IPS-NIHi7 (cell line): ENCODE results near the gene PTGDS.
A peak's percentile ranks its signal among the peaks of the same experiment; 100 is the strongest.

Experiments
- DNase-seq: peaks from one replicate; pipeline ENCODE4 v3.0.0; 2012; ENCODE audit warnings: mixed read lengths; ENCODE audit errors: extremely low spot score

Gene PTGDS

DNA sequence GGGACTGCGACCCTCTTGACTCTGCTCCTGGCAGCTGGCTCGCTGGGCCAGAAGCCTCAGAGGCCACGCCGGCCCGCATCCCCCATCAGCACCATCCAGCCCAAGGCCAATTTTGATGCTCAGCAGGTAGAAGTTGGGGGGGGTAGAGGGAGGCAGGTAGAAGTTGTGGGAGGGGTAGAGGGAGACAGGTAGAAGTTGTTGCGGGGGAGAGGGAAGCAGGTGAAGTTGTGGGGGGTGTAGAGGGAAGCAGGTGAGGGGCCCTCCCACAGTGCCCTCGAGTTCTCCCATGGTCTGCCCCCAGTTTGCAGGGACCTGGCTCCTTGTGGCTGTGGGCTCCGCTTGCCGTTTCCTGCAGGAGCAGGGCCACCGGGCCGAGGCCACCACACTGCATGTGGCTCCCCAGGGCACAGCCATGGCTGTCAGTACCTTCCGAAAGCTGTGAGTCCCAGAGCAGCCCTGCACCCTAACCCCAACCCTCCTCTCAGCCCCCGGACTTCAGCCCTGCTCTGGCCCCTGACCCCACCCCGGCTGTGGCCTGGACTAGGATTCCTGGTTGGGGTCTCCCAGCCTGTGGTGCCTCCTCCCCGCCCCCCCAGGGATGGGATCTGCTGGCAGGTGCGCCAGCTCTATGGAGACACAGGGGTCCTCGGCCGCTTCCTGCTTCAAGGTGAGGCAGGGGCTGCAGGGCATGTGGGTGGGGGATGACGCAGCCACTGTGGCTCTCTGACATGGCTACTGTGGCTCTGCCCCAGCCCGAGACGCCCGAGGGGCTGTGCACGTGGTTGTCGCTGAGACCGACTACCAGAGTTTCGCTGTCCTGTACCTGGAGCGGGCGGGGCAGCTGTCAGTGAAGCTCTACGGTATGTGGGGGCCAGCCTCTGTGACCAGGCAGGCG lies 31.7 kb upstream of the PTGDS start:
- DNase-seq, result no peak

DNA sequence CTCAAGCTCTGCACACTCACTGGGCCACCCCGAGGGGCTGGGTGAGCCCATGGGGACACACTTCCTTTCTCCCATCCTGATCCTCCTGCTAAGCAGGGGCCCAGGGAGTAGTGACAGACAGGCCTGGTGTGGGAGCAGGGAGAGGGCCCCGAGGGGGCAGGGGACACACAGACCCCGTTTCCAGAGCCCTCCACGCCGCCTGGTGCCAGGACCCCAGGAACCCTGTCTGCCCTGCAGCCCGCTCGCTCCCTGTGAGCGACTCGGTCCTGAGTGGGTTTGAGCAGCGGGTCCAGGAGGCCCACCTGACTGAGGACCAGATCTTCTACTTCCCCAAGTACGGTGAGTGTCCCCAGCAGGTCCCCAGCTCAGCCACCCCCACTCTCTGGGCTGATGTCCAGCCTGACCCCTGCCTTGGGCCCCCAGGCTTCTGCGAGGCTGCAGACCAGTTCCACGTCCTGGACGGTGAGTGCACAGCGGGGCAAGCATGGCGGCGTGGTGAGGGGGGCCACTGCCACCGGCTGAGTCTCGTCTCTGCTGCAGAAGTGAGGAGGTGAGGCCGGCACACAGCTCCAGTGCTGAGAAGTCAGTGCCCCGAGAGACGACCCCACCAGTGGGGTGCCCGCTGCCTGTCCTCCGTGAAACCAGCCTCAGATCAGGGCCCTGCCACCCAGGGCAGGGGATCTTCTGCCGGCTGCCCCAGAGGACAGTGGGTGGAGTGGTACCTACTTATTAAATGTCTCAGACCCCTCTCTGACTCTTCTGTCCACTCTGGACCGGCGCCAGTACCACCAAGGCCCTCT lies 30.9 kb upstream of the PTGDS start:
- no peak for DNase-seq

DNA sequence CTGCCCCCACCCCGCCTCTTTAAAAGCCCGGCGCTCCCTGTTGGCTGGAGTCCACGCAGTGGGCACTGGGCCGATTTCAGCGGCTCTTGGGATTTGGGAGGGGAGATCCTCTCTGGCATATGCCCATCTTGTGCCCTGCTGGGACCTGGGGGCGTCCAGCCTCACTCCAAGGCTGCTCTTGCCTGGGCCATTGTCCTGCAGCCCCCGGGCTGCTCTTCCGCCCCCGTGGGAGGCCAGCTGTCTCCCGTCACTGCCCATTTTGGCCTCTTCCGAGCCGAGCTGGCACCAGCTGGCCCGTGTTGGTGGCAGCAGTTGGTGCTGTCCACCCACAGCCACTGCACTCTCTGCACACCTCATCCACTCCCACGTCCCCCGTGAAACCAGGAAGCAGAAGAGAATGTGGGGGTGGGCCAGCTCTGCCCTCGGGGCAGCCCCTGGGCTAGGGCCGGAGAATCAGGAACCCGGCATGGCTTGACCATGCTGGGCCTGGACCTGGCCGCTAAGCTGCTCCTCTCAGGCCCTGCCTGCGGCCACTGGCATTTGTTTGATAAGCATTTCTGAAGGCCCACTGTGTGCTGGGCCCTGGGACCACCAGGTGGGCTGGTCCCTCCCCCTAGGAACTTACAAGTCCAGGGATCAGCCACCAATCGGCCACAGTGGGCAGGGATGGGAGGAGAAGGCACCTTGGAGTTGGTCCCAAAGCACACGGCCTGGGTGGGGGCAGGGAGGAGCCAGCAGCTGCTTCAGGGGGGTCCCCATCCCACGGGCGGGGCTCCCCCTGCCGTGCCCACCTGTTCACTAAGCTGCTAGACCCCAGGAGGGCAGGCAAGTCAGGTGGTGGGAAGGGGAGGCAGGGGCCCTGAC lies 30.0 kb upstream of the PTGDS start:
- DNase-seq, result no peak

DNA sequence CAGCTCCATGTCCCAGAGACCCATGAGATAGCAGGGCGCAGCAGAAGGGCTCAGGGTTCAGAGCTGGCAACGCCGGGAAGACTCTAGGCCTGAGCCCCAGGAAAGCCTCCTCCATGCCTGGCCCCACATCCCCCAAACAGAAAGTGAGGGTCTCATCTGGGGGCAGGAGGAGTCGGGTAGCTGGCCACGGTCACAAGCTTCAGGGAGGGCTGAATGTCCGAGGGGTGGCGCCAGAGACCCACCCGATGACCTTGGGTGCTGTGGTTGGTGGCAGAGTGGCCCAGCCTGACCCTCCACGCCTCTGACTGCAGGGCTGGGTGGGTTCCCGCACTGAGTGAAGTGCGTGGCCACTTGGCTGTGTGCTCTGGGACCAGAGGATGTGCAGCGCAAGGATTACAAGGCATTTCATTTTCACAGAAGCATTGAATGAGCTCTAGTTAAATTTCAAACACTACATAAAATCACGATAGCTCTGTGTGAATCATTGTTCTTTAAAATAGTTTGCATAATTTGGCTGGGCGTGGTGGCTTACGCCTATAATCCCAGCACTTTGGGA lies 29.3 kb upstream of the PTGDS start:
- peak; percentile 76 for DNase-seq

DNA sequence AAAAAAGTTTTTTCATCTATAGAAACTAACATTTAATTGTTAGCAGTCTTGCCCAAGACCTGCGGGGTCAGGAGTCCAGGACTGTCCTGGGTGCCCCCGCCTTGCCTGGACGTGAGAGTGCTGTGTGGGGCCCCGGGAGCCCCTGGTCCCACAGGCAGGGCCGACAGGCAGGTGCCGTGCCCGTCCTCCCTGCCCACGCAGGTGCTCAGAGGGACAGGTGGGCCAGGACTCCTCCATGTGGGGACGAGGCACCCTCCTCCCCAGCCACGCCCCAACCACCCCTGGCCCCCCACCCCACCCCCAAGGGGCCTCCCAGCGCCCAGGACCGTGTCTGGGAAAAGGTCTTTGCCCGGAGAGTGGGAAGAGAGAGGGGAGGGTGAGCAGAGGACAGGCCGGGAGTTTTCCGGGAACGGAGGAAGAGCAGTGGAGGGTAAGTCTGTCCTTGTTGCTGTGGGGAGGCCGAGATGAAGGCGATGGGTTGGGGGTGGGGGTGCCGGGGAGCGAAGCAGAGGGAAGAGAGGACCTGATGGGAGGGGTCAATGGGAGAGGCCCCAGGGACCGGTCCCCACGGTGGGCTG lies 28.0 kb upstream of the PTGDS start:
- DNase-seq, result no peak

DNA sequence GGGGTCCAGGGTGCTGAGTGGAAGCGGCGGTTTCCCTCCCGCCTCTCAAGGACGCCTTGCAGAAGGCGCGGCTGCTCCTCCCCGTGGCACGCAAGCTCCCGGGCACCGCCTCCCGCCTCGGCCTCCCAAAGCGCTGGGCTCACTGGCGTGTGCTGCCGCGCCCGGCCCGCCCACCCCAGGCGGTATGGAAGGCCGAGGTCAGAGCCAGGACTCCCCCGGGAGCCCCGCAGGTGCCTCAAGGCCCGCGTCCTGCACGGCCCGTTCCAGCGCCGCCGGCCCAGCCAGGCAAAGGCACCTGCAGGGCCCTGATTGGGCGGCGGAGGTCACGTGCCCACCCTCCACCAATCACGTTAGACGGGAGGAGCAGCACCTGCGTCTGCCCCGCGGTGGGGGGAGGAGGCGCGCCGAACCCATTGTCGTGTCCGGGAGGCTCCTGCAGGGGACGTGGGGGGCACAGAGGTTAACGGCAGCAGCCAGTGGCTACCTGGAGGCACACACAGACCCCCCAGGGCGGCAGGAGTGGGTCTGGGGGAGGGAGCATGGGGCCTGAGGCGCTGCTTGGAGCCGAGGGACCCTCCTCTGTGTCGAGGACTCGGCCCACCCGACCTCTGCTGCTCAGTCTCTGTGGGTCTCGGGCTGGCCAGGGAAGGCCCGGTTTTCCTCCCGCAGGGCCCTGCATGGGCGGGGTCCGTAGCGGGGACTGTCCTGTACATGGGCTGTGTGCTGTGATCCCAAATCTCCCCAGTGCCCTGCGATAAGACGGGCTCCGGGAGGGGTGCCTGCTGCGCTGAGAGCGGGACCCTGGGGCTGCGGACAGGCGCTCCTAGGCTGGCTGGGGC lies 27.3 kb upstream of the PTGDS start:
- peak; percentile 100 for DNase-seq

DNA sequence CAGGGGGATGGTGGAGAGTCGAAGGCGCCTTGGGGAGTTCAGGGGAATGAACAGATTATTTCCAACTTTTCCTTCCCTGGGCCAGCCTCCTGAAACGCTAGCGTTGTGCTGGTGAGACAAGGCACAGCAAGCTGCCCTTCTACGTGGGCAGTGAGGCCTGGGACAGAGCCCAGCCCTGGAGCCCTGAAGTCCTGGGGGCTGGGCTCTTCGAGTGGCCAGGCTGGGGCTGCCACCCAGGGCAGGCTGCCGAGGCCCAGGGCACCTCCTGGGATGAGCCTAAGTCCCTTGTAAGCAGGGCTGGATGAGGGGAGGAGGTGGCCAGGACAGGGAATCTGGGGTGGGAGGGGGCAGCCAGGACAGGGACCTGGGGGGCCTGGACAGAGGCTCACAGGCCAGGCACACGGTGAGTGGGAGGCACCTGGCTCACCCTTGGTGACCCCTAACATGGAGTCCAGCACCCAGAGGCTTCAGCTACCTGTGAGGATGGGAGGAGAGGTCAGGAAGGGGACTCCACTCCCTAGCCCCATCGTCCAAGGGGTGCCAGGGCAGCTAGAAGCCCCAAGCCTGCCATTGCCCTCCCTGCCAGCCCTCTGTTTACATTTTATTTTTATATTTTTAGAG lies 26.5 kb upstream of the PTGDS start:
- no peak for DNase-seq

DNA sequence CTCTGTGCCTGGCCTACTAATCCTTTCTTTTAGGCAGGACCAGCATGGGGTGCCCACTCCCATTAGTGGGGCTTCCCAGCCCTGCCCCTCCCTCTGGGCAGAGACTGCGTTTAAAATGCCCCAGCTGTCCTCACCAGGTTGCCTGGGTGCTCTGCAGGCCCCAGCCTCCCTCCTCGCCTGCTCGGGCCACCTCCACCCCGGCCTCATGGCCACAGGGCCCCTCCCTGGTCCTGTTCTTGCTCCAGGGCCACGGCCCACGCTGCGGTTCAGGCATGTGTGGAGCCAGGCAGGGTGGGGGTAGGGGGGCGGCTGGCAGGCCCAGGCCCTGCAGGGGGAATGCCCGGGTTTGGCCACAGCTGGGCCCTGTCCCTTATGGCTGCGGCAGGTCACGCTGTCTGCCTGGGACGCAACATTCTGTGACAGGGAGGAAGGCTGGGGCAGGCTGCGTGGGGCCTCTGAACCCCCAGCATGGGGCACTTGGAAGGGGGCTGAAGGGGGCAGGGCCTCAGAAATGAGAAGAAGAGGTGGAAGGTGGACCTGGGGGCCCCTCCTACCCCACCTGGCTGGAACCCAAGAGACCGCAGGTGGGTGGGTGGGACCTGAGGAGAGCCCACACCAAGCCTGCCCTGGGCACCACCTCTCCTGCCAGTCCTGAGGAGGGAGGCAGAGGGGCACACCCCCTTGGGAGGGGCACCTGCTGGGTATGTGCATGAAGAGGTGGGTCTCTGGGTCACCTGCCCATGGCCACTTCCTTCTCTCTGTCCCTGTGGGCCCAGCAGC lies 25.6 kb upstream of the PTGDS start, which contains the start of gene LCN12:
Gene LCN12, plus strand, starts transcription at position 733 of the 780 bp plus-strand sequence. CDS start 55 bp downstream, outside the sequence.
- DNase-seq, result no peak

DNA sequence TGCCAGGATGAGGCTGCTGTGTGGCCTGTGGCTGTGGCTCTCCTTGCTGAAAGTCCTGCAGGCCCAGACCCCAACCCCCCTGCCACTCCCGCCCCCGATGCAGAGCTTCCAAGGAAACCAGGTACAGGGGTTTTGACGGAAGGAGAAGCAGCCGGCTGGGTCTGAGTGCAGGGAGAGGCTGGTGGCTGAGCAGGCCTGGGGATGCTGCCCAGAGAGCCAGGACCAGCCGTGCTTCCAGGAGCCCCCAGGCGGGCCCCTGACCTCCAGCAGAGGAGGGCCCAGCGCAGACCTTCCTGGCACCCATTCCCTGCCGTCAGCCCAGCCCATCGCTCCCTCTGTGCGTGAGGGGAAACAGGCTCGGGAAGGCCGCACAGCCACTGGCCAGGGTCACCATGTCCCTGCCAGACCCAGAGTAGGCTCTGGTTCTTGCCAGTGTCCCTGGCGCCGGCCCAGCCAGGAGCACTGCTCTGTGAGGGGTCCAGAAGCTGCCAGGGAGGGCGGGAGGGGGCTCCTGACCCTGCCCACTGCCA lies 24.9 kb upstream of the PTGDS start:
- no peak for DNase-seq

DNA sequence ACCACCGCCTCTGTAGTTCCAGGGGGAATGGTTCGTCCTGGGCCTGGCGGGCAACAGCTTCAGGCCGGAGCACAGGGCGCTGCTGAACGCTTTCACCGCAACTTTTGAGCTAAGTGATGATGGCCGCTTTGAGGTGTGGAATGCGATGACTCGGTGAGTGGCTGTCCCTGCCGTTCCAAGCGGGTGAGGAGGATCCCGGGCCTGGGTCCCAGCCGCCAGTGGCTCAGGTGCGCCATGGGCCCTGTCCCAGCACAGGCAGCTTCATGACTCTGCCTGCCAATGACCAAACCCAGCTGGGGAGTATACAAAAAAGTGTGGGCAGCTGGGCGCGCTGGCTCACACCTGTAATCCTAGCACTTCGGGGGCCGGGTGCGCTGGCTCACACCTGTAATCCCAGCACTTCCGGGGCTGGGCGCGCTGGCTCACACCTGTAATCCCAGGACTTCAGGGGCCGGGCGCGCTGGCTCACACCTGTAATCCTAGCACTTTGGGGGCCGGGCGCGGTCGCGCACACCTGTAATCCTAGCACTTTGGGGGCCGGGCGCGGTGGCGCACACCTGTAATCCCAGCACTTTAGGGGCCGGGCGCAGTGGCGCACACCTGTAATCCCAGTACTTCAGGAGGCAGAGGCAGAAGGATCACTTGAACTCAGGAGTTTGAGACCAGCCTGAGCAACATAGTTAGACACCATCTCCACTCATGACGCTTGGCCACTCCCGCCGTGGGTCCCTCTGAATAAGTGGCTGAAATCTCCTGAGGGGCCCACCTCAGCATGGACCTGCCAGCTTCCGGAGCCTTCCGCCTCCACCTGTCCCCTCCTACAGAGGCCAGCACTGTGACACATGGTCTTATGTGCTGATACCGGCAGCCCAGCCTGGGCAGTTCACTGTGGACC lies 24.2 kb upstream of the PTGDS start:
- no peak for DNase-seq

DNA sequence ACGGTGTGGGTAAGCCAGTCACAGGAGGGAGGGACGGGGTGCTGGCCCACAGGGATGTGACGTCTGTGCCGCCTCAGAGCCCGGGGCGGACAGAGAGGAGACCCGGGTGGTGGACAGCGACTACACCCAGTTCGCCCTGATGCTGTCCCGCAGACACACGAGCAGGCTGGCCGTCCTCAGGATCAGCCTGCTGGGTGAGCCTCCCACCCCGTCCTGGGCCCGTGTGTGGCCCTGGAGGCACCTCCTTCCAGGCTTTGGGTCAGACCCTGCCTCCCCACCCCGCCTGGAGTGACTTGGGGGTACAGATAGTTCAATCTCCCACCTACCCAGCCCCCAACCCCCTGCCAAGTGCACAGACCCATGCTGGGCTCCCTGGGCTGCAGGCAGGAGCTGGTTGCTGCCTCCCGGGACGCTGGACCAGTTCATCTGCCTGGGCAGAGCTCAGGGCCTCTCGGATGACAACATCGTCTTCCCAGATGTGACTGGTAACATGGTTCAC lies 23.5 kb upstream of the PTGDS start:
- no peak for DNase-seq

DNA sequence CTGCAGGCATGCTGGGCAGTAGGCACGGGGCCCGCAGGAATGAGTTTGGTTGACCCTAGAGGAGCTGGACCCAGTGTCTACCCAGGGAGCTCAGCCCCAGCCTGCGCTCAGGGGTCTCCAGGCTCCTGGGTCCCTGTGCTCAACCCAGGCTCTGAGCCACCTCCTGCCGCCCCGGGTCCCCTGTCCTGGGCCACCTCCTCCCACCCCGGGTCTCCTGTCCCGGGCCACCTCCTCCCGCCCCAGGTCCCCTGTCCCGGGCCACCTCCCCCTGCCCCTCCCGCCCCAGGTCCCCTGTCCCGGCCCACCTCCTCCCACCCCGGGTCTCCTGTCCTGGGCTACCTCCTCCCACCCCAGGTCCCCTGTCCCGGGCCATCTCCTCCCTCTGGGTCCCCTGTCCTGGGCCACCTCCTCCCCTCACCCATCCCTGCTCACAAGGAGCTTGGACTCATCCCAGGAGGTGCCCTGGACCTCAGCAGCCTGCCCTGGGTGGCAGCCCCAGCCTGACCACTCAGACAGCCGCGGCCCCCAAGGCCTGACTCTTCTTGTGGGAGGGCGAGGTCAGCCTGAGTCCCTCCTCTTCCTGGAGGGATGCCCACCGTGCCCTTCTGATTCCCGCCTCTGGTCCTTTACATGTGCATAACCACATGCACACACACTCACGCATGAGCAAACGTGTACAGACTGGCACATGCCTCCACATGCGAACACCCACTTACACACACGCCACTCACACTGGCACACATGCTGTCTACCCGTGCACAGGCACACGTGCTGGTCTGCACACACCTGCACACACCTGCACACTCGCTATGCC lies 22.8 kb upstream of the PTGDS start:
- DNase-seq, result no peak

DNA sequence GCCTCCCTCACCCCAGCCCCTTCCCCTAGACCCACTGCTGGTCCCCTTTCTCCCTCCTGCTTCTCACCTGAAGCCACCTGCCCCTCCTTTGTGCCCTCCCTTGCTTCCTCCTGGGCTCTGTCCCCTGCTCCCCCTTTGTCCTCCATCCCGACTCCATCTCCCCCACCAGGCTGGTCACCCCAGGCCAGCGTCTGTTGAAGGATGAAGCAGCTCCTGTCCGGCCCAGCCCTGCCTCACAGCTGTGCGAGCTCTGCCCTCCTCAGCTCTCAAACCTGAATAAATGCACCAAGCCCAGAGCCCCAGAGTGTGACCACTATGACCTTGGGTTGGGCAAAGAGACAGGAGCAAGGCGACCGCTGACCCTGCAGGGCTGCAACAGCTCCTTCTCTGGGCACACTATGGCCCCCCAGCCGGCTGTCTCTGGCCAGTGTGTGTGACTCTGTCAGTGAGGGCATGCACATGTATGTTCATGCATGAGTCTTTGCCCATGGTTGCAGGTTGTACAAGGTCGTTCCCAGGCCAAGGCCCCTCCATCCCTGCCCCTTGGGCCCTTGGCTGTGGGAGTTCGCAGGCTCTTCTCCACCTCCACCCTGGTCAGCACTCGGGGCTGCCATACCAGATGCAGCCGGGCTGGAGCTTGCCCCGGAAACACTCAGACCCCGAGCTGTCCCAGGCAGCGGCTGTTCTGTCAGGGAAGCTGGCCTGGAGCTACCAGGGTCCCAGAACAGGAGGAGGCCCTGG lies 21.9 kb upstream of the PTGDS start:
- DNase-seq, result no peak

DNA sequence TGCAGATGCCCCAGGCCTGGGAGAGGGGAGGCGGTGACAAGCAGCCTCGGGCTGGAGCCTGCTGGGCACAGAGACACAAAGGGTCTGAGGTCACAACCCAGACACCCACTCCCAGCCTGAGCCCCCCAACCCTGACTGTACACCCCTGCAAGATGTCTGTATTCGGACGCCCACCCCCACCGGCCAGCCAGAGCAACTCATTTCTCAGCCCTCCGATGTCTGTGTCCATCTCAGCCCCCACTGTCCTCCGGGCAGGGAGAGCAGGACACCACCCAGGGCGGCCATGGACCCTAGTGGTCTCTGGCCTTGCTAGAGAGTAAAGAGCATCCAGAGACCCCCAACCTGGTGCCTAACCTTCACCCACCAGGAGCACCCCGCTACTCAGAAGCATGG lies 21.4 kb upstream of the PTGDS start:
- no peak for DNase-seq

DNA sequence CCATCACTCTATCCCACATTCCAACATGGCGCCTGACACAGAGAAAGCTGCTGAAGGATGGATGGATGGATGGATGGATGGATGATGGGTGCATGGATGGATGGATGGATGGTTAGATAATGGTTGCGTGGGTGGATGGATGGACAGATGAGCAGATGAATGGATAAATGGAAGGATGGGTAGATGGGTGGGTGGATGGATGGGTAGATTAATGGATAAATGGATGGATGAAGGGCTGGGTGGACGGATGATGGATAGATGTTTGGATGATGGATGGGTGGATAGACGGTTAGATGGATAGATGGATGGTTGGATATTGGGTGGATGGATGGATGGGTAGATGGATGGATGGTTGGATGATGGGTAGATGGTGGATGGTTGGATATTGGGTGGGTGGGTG lies 20.7 kb upstream of the PTGDS start:
- no peak for DNase-seq

DNA sequence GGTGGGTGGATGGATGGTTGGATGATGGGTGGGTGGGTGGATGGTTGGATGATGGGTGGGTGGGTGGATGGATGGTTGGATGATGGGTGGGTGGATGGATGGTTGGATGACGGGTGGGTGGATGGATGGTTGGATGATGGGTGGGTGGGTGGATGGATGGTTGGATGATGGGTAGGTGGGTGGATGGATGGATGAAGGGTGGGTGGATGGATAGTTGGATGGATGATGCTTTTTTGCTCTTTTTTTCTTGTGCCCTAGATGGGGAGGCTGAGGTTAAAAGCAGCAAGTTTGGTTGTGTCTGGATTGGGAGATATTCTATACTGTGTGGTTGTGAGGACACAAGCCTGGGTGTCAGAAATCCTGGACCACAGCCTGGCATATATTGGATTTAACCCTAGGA lies 19.8 kb upstream of the PTGDS start:
- no peak for DNase-seq
